ENCODE measurements around the gene ATF7IP2. TPM values are rescaled to one million over a fixed set of nuclear protein-coding genes. Genes with fewer than 3 reads are reported as not detected.

Gene ATF7IP2
- total and polyA plus RNA-seq, 9 of the 15 experiments (the other 6 are each of a cell fraction or from before 2014, with no cell fraction given), result 131 to 515 (median 196) TPM

GRCh38 chr16:10402975-10403374, 17.1 kb downstream of the ATF7IP2 start:
- FAIRE-seq, result no peak

More at GRCh38 chr16:10402975-10403374, 17.1 kb downstream of the ATF7IP2 start:
- Histone ChIP-seq H3K9me3 (replicated peaks; ENCODE audit: control insufficient read depth, insufficient read depth, low read depth, low read length) (peaks cover 15% of the 10 kb centered on the region), H3K4me1 (replicated peaks in 1 of 2; ENCODE audit: control insufficient read depth in 2 of 2, insufficient read depth in 2 of 2, low read length in 2 of 2) (peaks cover 6 to 12% of the 10 kb centered on the region in 2 experiments; a peak in 3 of 5 replicates), H3K79me2 (ENCODE audit: control insufficient read depth, insufficient read depth, low read length) (peaks cover 86% of the 10 kb centered on the region), H3K9me1 (ENCODE audit: control insufficient read depth, insufficient read depth, low read length) (no peaks in the 10 kb centered on the region), H3K4me2 (ENCODE audit: insufficient read depth, low read length) (no peak overlapping the region), H3K27me3 (ENCODE audit: control insufficient read depth in 2 of 2, insufficient read depth in 2 of 2, low read length in 2 of 2) (no peaks in the 10 kb centered on the region), H3K36me3 (ENCODE audit: control insufficient read depth, insufficient read depth, low read length) (peaks cover 30% of the 10 kb centered on the region), H3K4me3 (no peak overlapping the region), H3K27ac (ENCODE audit: extremely low read depth, low read depth, low read length) (no peak overlapping the region), H4K20me1 (replicated peaks; ENCODE audit: control insufficient read depth, insufficient read depth, low read length) (no peaks in the 10 kb centered on the region), H2AFZ (ENCODE audit: low read depth, low read length) (no peak overlapping the region), H3K9ac (ENCODE audit: insufficient read depth in 1 of 2, low read depth in 2 of 2, low read length in 2 of 2) (no peak overlapping the region)
- ATAC-seq, result peak; percentile 37; the same call in 1 of the 3 replicates
- 78% methylated on average over 1 of the region's 1 CpG for WGBS (ENCODE audit: insufficient coverage, low coverage, missing lambda C conversion rate)
- in situ Hi-C loops (cut with MboI), result no loop called here
- intact Hi-C loops (cut with micrococcal nuclease), result no loop called here
- peak in 1 of 4 experiments; percentile 7 for DNase-seq (ENCODE audit: extremely low read depth in 1 of 4, low spot score in 3 of 4)
- ChIA-PET POLR2A (no interaction called here), CTCF (ENCODE audit: low intra/inter-chr PET ratio) (no interaction called here)
- no peak for TF ChIP-seq KHSRP (IDR thresholded peaks at IDR 0.05)
- no peak for TF ChIP-seq BRCA1 (IDR thresholded peaks at IDR 0.05)
- no peak for TF ChIP-seq BRCA1 (CRISPR knock-in tag; IDR thresholded peaks at IDR 0.05)
- TF ChIP-seq ZNF318 (IDR thresholded peaks at IDR 0.05; ENCODE audit: borderline replicate concordance in 1 of 2, low read depth in 1 of 2), result no peak
- TF ChIP-seq NR2C1 (IDR thresholded peaks at IDR 0.05), result no peak
- no peak for TF ChIP-seq NR2C1 (tag; IDR thresholded peaks at IDR 0.05)
- no peak for TF ChIP-seq TEAD4 (IDR thresholded peaks at IDR 0.05; ENCODE audit: low read length)
- no peak for TF ChIP-seq TEAD4 (CRISPR knock-in tag; IDR thresholded peaks at IDR 0.05; ENCODE audit: borderline replicate concordance)
- no peak for TF ChIP-seq ETV1 (tag; conservative IDR thresholded peaks at IDR 0.05; ENCODE audit: low read depth)
- TF ChIP-seq ZNF347 (CRISPR knock-in tag; IDR thresholded peaks at IDR 0.05; ENCODE audit: low read depth), result no peak
- TF ChIP-seq, protein P1, sequence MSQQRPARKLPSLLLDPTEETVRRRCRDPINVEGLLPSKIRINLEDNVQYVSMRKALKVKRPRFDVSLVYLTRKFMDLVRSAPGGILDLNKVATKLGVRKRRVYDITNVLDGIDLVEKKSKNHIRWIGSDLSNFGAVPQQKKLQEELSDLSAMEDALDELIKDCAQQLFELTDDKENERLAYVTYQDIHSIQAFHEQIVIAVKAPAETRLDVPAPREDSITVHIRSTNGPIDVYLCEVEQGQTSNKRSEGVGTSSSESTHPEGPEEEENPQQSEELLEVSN (IDR thresholded peaks at IDR 0.05; ENCODE audit: borderline replicate concordance in 1 of 2, extremely low read depth in 1 of 2, insufficient read depth in 1 of 2, insufficient read length in 1 of 2, low read depth in 1 of 2, low read length in 1 of 2, poor library complexity in 1 of 2, severe bottlenecking in 1 of 2), result no peak
- no peak for TF ChIP-seq KAT2B (IDR thresholded peaks at IDR 0.05; ENCODE audit: low read depth, low read length)
- no peak for TF ChIP-seq PHF8 (IDR thresholded peaks at IDR 0.05; ENCODE audit: borderline replicate concordance, low read length)
- TF ChIP-seq, protein P2, sequence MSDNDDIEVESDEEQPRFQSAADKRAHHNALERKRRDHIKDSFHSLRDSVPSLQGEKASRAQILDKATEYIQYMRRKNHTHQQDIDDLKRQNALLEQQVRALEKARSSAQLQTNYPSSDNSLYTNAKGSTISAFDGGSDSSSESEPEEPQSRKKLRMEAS (CRISPR knock-in tag; IDR thresholded peaks at IDR 0.05), result no peak
- TF ChIP-seq ZNF143 (CRISPR knock-in tag; IDR thresholded peaks at IDR 0.05), result no peak
- no TSS peak for BruUV-seq (replicated peaks)
